K562 (cell line): ENCODE measurements around the gene EGLN1. TPM values are rescaled to one million over a fixed set of nuclear protein-coding genes. Genes with fewer than 3 reads are reported as not detected.

ENCODE experiments used
- ATAC-seq: fragments of 200-7000 bp; cut with Tn5 transposase; 3 replicates; pipeline ENCODE4 v1.9.1; 2020; ENCODE audit warnings: moderate library complexity
- BruUV-seq: library from RNA; stranded (reverse); fragments of 400-500 nt; replicated peaks from 2 replicates; lab custom pipeline; 2021; lab: Mats Ljungman, UMichigan
- CTCF ChIA-PET: fragments of 300-600 bp; formaldehyde crosslinking; extraction: SDS; loops from one replicate; lab custom pipeline; 2021; ENCODE audit warnings: low intra/inter-chr PET ratio; lab: Yijun Ruan, JAX
- POLR2A ChIA-PET: fragments of 300-600, 350-650 bp; sonication (Branson Sonifier 250); formaldehyde crosslinking; extraction: SDS; loops from one replicate; lab custom pipeline; 2021; ENCODE audit warnings: antibody characterized with exemption, inconsistent platforms; lab: Yijun Ruan, JAX
- DNase-seq, 4 experiments: peaks; one replicate each; pipeline versions ENCODE4 v3.0.0 to v3.0.0-alpha.2; 2011 to 2018; ENCODE audit warnings: low spot score in 3 of 4, mixed read lengths in 3 of 4; ENCODE audit errors: extremely low read depth in 1 of 4
- FAIRE-seq: peaks from 2 replicates; lab custom pipeline; 2011; peaks lifted over from hg19 to GRCh38; lab: Jason Lieb, UNC
- H2AFZ ChIP-seq: 2 replicates; pipeline ENCODE4 v1.6.0; 2011; ENCODE audit warnings: low read depth, low read length, control low read depth, inconsistent platforms
- H3K27ac ChIP-seq: fragments of 200-600 bp; 3 replicates; pipeline ENCODE4 v1.8.0; 2011; ENCODE audit warnings: low read depth, mild to moderate bottlenecking, control low read depth, inconsistent platforms, low read length, moderate library complexity, mixed read lengths; ENCODE audit errors: extremely low read depth
- H3K27me3 ChIP-seq, 2 experiments: fragments of 300-600 bp in 1 of 2; 2 replicates in 1 of 2; 3 replicates in 1 of 2; pipeline versions ENCODE4 v1.6.0 to v1.8.0; 2011; ENCODE audit warnings: inconsistent platforms in 2 of 2, low read length in 2 of 2, mild to moderate bottlenecking in 1 of 2, mixed read lengths in 1 of 2, moderate library complexity in 1 of 2; ENCODE audit not compliant: control insufficient read depth in 2 of 2, insufficient read depth in 2 of 2
- H3K36me3 ChIP-seq: fragments of 300-600 bp; 3 replicates; pipeline ENCODE4 v1.8.0; 2011; ENCODE audit warnings: mild to moderate bottlenecking, low read length, inconsistent platforms; ENCODE audit not compliant: control insufficient read depth, insufficient read depth
- H3K4me1 ChIP-seq, 2 experiments: fragments of 200-600 bp in 1 of 2; replicated peaks in 1 of 2; 2 replicates in 1 of 2; 3 replicates in 1 of 2; pipeline versions ENCODE4 v1.5.1 to v1.8.0; 2011; ENCODE audit warnings: inconsistent platforms in 2 of 2, low read length in 2 of 2, mild to moderate bottlenecking in 1 of 2, mixed read lengths in 1 of 2, moderate library complexity in 1 of 2; ENCODE audit not compliant: control insufficient read depth in 2 of 2, insufficient read depth in 2 of 2
- H3K4me2 ChIP-seq: 2 replicates; pipeline ENCODE4 v1.6.1; 2011; ENCODE audit warnings: low read length, control low read depth, inconsistent platforms, mixed read lengths; ENCODE audit not compliant: insufficient read depth
- H3K4me3 ChIP-seq: fragments of 200-600 bp; sonication (generic), shearing (Covaris generic); 2 replicates; pipeline ENCODE4 v1.5.1; 2016; ENCODE audit warnings: control low read depth, inconsistent platforms
- H3K79me2 ChIP-seq: fragments of 200-600 bp; 3 replicates; pipeline ENCODE4 v1.8.0; 2011; ENCODE audit warnings: low read length, inconsistent platforms; ENCODE audit not compliant: control insufficient read depth, insufficient read depth
- H3K9ac ChIP-seq, 2 experiments: 2 replicates each; pipeline versions ENCODE4 v1.6.0 to v1.6.1; 2011; ENCODE audit warnings: low read depth in 2 of 2, low read length in 2 of 2, control low read depth in 1 of 2, inconsistent platforms in 1 of 2, mild to moderate bottlenecking in 1 of 2, mixed read lengths in 1 of 2; ENCODE audit not compliant: insufficient read depth in 1 of 2
- H3K9me1 ChIP-seq: one replicate; pipeline ENCODE4 v1.6.0; 2011; ENCODE audit warnings: inconsistent platforms, mild to moderate bottlenecking, low read length, moderate library complexity; ENCODE audit not compliant: control insufficient read depth, insufficient read depth
- H3K9me3 ChIP-seq: replicated peaks from 2 replicates; pipeline ENCODE4 v1.5.1; 2011; ENCODE audit warnings: low read depth, low read length, inconsistent platforms; ENCODE audit not compliant: control insufficient read depth, insufficient read depth
- H4K20me1 ChIP-seq: replicated peaks from 2 replicates; pipeline ENCODE4 v1.6.1; 2011; ENCODE audit warnings: low read length, inconsistent platforms, mixed read lengths; ENCODE audit not compliant: control insufficient read depth, insufficient read depth
- BRF1 ChIP-seq: IDR thresholded peaks from 3 replicates; pipeline ENCODE4 v1.6.1; 2011; ENCODE audit warnings: borderline replicate concordance, mild to moderate bottlenecking; ENCODE audit not compliant: insufficient read length; ENCODE audit errors: extremely low read depth
- CREB1 ChIP-seq, 2 experiments: sonication (generic) in 1 of 2; formaldehyde crosslinking in 1 of 2; IDR thresholded peaks; 2 replicates each; pipeline versions ENCODE4 v1.6.1 to v1.8.0; 2012 to 2022; ENCODE audit warnings: inconsistent platforms in 1 of 2, mild to moderate bottlenecking in 1 of 2, missing genetic modification reagents in 1 of 2, moderate library complexity in 1 of 2
- GATAD2B ChIP-seq: fragments of 450-650 bp; IDR thresholded peaks from 2 replicates; pipeline ENCODE4 v1.6.1; 2017; ENCODE audit warnings: mild to moderate bottlenecking, borderline replicate concordance
- HDGF ChIP-seq: fragments of 450-650 bp; IDR thresholded peaks from 2 replicates; pipeline ENCODE4 v1.6.1; 2016
- HNRNPK ChIP-seq: fragments of 200-400 bp; formaldehyde crosslinking; IDR thresholded peaks from one replicate; pipeline ENCODE4 v1.6.1; 2018; ENCODE audit warnings: mild to moderate bottlenecking, low read depth, low read length; ENCODE audit not compliant: poor library complexity, severe bottlenecking
- HOXB6 ChIP-seq: fragments of 250-450 bp; sonication (Bioruptor Pico); IDR thresholded peaks from 2 replicates; pipeline ENCODE4 v1.5.1; 2022; ENCODE audit warnings: mild to moderate bottlenecking, borderline replicate concordance
- NR2C2 ChIP-seq, 2 experiments: fragments of 200-800 bp in 1 of 2; sonication (Bioruptor generic) in 1 of 2; sonication (generic) in 1 of 2; formaldehyde crosslinking in 1 of 2; IDR thresholded peaks; 2 replicates each; pipeline versions ENCODE4 v1.6.1 to v1.8.0; 2016 to 2022; ENCODE audit warnings: mild to moderate bottlenecking in 1 of 2, missing compliant biosample characterization in 1 of 2, missing genetic modification characterization in 1 of 2, missing genetic modification reagents in 1 of 2
- ZNF212 ChIP-seq: fragments of 450-650 bp; formaldehyde crosslinking; IDR thresholded peaks from 2 replicates; pipeline ENCODE4 v1.4.0; 2020; ENCODE audit warnings: mild to moderate bottlenecking
- WGBS: fragments of 100-300 bp; shearing (Covaris generic); methylation state at CpG from one replicate; pipeline ENCODE4 v1.1.6; 2016; ENCODE audit warnings: low coverage, mixed read lengths; ENCODE audit not compliant: insufficient coverage; ENCODE audit errors: missing lambda C conversion rate; 5-methylcytosine and 5-hydroxymethylcytosine counted together
- in situ Hi-C: fragments of 300-500 bp; cut with MboI; formaldehyde crosslinking; loops from 4 replicates; pipeline ENCODE4 v1.15.0; 2018; ENCODE audit warnings: inconsistent platforms, mixed read lengths
- intact Hi-C: fragments of 100-400 bp; cut with micrococcal nuclease; formaldehyde crosslinking; loops from 2 replicates; pipeline ENCODE4 v1.14.2; 2022
- polyA plus RNA-seq, 8 experiments: library from polyadenylated mRNA; depleted of rRNA in 4 of 8; stranded (reverse) in 5 of 8; unstranded in 3 of 8; fragments of >200 nt; fragmentation: Nextera tagmentation in 2 of 8; fragmentation: Illumina TruSeq in 1 of 8; extraction: Ambion mirVana in 2 of 8; extraction: Trizol in 1 of 8; gene quantifications; 2 replicates each; pipeline versions ENCODE4 v1.2.1 to v1.2.3, GENCODE V29; 2011 to 2014; ENCODE audit warnings: inconsistent platforms in 1 of 8, missing spikeins in 1 of 8
- total RNA-seq, 7 experiments: library from RNA; depleted of rRNA in 6 of 7; stranded (reverse); fragments of >200 nt in 6 of 7; fragmentation: Illumina TruSeq in 2 of 7; extraction: Trizol in 2 of 7; gene quantifications; 2 replicates each; pipeline versions ENCODE4 v1.2.1 to v1.2.3, GENCODE V29; 2011 to 2021; ENCODE audit warnings: low replicate concordance in 1 of 7
- TF ChIP-seq, protein P1 (sequence below): fragments of 450-650 bp; IDR thresholded peaks from 2 replicates; pipeline ENCODE4 v1.6.1; 2017; ENCODE audit warnings: antibody characterized with exemption, mild to moderate bottlenecking
- TF ChIP-seq, protein P2 (sequence below): fragments of 250-450 bp; sonication (Bioruptor Pico); IDR thresholded peaks from 2 replicates; pipeline ENCODE4 v1.5.0; 2022; ENCODE audit warnings: mild to moderate bottlenecking

The EGLN1 gene
- total and polyA plus RNA-seq, 9 of the 15 experiments (the other 6 are each of a cell fraction or from before 2014, with no cell fraction given), result 5.2 to 54.3 (median 24.6) TPM

DNA sequence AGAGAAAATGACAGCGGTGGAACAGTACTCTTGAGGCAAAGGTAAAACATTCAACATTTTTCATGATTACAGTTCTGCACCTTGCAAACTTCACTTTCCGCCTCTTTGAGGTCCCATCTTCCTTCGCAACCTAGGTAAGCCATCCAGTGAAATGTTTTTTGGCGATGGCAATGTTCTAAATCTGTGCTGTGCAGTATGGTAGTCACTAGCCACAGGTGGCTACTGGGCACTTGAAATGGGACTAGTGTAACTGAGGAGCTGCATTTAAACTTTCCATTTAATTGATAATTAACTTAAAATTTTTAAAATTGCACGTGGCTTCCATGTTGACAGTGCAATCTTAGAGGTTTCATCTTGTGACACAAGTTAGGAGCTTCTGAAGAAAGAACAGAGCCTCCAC is 97.4 kb downstream of the EGLN1 start:
- ChIA-PET CTCF (no interaction called here), POLR2A (interaction anchor here (1.1 to 1.5 kb wide), 2 partner anchors 10 to 12 kb away, joined by 4 read pairs; no protein-coding TSS in a partner anchor)
- Histone ChIP-seq H3K9me1 (no peaks in the 10 kb centered on the region), H3K79me2 (no peaks in the 10 kb centered on the region), H3K9me3 (no peaks in the 10 kb centered on the region), H3K4me3 (no peak overlapping the region), H3K27ac (no peak overlapping the region), H3K27me3 (peaks cover 5 to 6% of the 10 kb centered on the region in 2 experiments; a peak in 3 of 5 replicates), H3K9ac (no peak overlapping the region), H3K4me2 (no peak overlapping the region), H3K4me1 (no peaks in the 10 kb centered on the region; a peak in 1 of 5 replicates), H4K20me1 (no peaks in the 10 kb centered on the region), H2AFZ (no peak overlapping the region), H3K36me3 (no peaks in the 10 kb centered on the region)
- 25% methylated on average over 5 of the region's 5 CpGs for WGBS
- TF ChIP-seq CREB1 (IDR thresholded peaks at IDR 0.05) (no peak), CREB1 (CRISPR knock-in tag; IDR thresholded peaks at IDR 0.05) (no peak), ZNF212 (no peak), HDGF (no peak), BRF1 (no peak), GATAD2B (no peak), NR2C2 (CRISPR knock-in tag; IDR thresholded peaks at IDR 0.05) (no peak), NR2C2 (tag; IDR thresholded peaks at IDR 0.05) (no peak), HOXB6 (CRISPR knock-in tag) (no peak), HNRNPK (no peak)
- TF ChIP-seq, protein P1, sequence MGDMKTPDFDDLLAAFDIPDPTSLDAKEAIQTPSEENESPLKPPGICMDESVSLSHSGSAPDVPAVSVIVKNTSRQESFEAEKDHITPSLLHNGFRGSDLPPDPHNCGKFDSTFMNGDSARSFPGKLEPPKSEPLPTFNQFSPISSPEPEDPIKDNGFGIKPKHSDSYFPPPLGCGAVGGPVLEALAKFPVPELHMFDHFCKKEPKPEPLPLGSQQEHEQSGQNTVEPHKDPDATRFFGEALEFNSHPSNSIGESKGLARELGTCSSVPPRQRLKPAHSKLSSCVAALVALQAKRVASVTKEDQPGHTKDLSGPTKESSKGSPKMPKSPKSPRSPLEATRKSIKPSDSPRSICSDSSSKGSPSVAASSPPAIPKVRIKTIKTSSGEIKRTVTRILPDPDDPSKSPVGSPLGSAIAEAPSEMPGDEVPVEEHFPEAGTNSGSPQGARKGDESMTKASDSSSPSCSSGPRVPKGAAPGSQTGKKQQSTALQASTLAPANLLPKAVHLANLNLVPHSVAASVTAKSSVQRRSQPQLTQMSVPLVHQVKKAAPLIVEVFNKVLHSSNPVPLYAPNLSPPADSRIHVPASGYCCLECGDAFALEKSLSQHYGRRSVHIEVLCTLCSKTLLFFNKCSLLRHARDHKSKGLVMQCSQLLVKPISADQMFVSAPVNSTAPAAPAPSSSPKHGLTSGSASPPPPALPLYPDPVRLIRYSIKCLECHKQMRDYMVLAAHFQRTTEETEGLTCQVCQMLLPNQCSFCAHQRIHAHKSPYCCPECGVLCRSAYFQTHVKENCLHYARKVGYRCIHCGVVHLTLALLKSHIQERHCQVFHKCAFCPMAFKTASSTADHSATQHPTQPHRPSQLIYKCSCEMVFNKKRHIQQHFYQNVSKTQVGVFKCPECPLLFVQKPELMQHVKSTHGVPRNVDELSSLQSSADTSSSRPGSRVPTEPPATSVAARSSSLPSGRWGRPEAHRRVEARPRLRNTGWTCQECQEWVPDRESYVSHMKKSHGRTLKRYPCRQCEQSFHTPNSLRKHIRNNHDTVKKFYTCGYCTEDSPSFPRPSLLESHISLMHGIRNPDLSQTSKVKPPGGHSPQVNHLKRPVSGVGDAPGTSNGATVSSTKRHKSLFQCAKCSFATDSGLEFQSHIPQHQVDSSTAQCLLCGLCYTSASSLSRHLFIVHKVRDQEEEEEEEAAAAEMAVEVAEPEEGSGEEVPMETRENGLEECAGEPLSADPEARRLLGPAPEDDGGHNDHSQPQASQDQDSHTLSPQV, result no peak
- TF ChIP-seq, protein P2, sequence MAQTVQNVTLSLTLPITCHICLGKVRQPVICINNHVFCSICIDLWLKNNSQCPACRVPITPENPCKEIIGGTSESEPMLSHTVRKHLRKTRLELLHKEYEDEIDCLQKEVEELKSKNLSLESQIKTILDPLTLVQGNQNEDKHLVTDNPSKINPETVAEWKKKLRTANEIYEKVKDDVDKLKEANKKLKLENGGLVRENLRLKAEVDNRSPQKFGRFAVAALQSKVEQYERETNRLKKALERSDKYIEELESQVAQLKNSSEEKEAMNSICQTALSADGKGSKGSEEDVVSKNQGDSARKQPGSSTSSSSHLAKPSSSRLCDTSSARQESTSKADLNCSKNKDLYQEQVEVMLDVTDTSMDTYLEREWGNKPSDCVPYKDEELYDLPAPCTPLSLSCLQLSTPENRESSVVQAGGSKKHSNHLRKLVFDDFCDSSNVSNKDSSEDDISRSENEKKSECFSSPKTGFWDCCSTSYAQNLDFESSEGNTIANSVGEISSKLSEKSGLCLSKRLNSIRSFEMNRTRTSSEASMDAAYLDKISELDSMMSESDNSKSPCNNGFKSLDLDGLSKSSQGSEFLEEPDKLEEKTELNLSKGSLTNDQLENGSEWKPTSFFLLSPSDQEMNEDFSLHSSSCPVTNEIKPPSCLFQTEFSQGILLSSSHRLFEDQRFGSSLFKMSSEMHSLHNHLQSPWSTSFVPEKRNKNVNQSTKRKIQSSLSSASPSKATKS, result no peak
- in situ Hi-C loops, result no loop called here
- FAIRE-seq (no peak), DNase-seq (no peak), ATAC-seq (no peak)
- intact Hi-C loops, result no loop called here
- no TSS peak for BruUV-seq
